HL-60 (cell line): ENCODE measurements around the gene PHC1.

Source experiments
- DNase-seq, 2 experiments: peaks; one replicate each; pipeline ENCODE4 v3.0.0-alpha.2; 2010 to 2020; ENCODE audit warnings: low read depth in 1 of 2, low spot score in 1 of 2
- H3K27ac ChIP-seq: fragments of 250-450 bp; sonication (Bioruptor Pico); replicated peaks from 2 replicates; pipeline ENCODE4 v1.5.1; 2020; ENCODE audit warnings: mild to moderate bottlenecking, moderate library complexity
- H3K27me3 ChIP-seq: fragments of 250-450 bp; sonication (Bioruptor Pico); 2 replicates; pipeline ENCODE4 v1.5.1; 2021; ENCODE audit warnings: mild to moderate bottlenecking, moderate library complexity; ENCODE audit not compliant: insufficient read depth, poor library complexity, severe bottlenecking
- H3K4me3 ChIP-seq: replicated peaks from 2 replicates; pipeline ENCODE4 v1.5.1; 2011; ENCODE audit warnings: mild to moderate bottlenecking, control low read depth, low read length; ENCODE audit not compliant: insufficient read depth
- GABPA ChIP-seq: IDR thresholded peaks from 2 replicates; pipeline ENCODE4 v1.6.1; 2012; ENCODE audit warnings: low read depth
- POLR2AphosphoS5 ChIP-seq: IDR thresholded peaks from 2 replicates; pipeline ENCODE4 v1.6.1; 2012; ENCODE audit warnings: low read depth
- SPI1 ChIP-seq: IDR thresholded peaks from 2 replicates; pipeline ENCODE4 v1.6.1; 2012; ENCODE audit warnings: low read depth, mild to moderate bottlenecking, borderline replicate concordance
- TF ChIP-seq, protein P1 (sequence below): IDR thresholded peaks from 2 replicates; pipeline ENCODE4 v1.6.1; 2012; ENCODE audit warnings: low read depth; ENCODE audit not compliant: insufficient replicate concordance
- TF ChIP-seq, protein P2 (sequence below): IDR thresholded peaks from one replicate; pipeline ENCODE4 v1.5.1; 2011; ENCODE audit warnings: low read length, control low read depth, inconsistent platforms; ENCODE audit not compliant: insufficient read depth

PHC1 gene

DNA sequence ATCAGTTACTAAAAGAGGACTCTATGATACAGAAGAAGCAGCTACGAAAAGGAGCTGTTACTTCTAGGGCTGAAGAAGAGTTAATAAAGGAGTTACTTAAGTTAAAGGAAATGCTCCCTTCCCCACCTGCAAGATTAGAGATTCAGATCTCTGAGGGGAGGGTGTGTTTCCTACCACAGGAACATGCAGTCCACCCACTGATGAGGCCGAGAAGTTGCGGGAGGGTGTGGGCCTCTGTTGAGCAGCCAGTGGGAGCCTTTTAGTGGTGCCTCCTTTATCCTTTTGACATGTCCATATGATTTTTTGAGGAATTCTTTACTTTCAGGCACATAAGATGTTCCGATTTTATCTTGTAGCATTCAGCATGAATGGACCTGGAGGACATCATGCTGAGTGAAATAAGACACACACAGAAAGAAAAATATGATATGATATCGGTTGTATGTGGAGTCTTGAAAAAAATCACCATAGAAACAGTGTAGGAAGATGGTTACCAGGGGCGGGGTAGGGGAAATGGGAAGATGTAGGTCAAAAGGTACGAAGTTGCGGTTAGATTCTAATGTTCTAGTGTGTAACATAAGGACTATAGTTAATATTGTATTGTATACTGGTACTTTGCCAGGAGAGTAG is 39.6 kb downstream of the PHC1 start:
- Histone ChIP-seq H3K27ac (no peak overlapping the region), H3K4me3 (no peak overlapping the region), H3K27me3 (no peaks in the 10 kb centered on the region)
- DNase-seq = no peak
- no peak for TF ChIP-seq SPI1
- TF ChIP-seq, protein P1, sequence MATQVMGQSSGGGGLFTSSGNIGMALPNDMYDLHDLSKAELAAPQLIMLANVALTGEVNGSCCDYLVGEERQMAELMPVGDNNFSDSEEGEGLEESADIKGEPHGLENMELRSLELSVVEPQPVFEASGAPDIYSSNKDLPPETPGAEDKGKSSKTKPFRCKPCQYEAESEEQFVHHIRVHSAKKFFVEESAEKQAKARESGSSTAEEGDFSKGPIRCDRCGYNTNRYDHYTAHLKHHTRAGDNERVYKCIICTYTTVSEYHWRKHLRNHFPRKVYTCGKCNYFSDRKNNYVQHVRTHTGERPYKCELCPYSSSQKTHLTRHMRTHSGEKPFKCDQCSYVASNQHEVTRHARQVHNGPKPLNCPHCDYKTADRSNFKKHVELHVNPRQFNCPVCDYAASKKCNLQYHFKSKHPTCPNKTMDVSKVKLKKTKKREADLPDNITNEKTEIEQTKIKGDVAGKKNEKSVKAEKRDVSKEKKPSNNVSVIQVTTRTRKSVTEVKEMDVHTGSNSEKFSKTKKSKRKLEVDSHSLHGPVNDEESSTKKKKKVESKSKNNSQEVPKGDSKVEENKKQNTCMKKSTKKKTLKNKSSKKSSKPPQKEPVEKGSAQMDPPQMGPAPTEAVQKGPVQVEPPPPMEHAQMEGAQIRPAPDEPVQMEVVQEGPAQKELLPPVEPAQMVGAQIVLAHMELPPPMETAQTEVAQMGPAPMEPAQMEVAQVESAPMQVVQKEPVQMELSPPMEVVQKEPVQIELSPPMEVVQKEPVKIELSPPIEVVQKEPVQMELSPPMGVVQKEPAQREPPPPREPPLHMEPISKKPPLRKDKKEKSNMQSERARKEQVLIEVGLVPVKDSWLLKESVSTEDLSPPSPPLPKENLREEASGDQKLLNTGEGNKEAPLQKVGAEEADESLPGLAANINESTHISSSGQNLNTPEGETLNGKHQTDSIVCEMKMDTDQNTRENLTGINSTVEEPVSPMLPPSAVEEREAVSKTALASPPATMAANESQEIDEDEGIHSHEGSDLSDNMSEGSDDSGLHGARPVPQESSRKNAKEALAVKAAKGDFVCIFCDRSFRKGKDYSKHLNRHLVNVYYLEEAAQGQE = no peak
- no peak for TF ChIP-seq GABPA
- no peak for TF ChIP-seq POLR2AphosphoS5
- TF ChIP-seq, protein P2, sequence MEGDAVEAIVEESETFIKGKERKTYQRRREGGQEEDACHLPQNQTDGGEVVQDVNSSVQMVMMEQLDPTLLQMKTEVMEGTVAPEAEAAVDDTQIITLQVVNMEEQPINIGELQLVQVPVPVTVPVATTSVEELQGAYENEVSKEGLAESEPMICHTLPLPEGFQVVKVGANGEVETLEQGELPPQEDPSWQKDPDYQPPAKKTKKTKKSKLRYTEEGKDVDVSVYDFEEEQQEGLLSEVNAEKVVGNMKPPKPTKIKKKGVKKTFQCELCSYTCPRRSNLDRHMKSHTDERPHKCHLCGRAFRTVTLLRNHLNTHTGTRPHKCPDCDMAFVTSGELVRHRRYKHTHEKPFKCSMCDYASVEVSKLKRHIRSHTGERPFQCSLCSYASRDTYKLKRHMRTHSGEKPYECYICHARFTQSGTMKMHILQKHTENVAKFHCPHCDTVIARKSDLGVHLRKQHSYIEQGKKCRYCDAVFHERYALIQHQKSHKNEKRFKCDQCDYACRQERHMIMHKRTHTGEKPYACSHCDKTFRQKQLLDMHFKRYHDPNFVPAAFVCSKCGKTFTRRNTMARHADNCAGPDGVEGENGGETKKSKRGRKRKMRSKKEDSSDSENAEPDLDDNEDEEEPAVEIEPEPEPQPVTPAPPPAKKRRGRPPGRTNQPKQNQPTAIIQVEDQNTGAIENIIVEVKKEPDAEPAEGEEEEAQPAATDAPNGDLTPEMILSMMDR = no peak

DNA sequence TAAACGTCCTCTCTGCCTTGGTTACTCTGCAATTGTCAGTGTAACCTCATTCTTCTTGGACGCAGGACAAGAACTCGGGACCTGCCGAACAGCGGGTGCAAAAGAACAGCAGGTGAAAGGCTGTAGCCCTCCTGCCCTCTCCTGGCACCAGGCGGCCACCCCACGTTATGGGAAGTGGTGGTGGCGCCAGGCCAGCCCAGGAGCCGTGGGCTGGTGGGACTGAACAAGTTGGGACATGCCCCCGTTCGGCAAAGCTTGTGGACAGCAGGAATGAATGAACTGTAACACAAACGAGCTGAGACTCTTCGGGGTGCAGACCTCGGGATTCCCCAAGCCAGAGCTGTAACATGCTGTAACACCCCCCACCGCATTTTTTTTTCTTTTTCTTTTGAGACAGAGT is 41.8 kb downstream of the PHC1 start:
- Histone ChIP-seq H3K27ac (no peak overlapping the region), H3K4me3 (no peak overlapping the region), H3K27me3 (no peaks in the 10 kb centered on the region)
- no peak for DNase-seq
- TF ChIP-seq GABPA = no peak
- TF ChIP-seq, protein P1 = no peak
- TF ChIP-seq, protein P2 = no peak
- TF ChIP-seq SPI1 = no peak
- no peak for TF ChIP-seq POLR2AphosphoS5

DNA sequence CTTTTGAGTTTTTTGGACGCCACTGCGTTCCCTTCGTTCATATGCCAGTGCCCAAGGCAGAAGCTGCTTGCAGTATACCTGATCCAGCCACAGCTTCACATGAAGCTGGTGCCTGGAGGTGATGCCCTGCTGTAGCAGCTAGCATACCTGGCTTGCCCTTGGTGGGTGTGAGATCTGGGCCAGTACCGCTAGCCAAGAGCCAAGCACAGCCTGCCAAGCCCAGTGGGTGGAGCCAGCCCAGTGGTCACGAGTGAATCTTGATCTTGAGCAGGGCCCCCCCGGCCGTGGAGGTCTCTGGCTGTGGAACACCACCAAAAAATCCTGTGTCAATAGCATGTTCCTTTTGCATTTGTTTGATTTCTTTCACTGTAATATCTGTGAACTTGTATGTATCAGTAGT is 42.5 kb downstream of the PHC1 start:
- no peaks in the 10 kb centered on the region for H3K27me3 ChIP-seq
- no peak for TF ChIP-seq POLR2AphosphoS5
- TF ChIP-seq, protein P2 = no peak
- TF ChIP-seq, protein P1 = no peak
- no peak for TF ChIP-seq SPI1
- TF ChIP-seq GABPA = no peak
- DNase-seq = no peak
- H3K27ac ChIP-seq = no peak overlapping the region
- no peak overlapping the region for H3K4me3 ChIP-seq
